ENCODE measurements around the gene SLC47A1.
"Not testable (repeated sequence)": the region's sequence is repeated elsewhere in the genome, so short reads cannot be mapped to it uniquely, and the experiment has no call there.

The SLC47A1 gene

GRCh38 chr17:19533718-19534561 is at the start of gene SLC47A1:
SLC47A1 (plus strand) TSS chr17:19533854; CDS start chr17:19533940, 86 bp downstream.
- DNase-seq, result no peak

GRCh38 chr17:19485800-19486340 is 47.8 kb upstream of the SLC47A1 start:
- no peak for DNase-seq

DNA sequence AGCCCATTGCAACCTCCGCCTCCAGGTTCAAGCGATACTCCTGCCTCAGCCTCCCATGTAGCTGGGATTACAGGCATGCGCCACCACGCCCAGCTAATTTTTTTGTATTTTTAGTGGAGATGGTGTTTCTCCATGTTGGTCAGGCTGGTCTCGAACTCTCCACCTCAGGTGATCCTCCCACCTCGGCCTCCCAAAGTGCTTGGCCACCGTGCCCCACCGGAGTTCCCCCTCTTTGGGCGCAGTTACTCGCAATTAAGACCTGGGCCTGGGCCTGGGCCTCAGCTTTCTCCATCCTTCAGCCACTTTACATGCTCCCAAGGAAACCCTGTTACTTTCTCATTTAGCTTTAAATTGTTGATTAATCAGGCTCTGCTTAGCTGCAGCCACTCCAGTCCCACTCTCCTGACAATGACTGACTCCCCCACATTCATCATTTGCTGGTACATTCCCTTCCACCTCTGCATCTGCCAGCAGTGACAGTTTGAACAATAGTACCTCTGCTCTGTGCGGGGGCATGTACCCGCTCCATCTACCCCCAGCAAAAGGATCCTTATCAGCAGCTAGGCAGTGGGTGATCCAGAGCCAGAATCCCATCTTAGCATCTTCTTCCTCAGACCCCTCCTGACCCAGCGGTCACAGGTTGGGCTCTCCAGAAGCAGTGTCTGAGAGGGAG is 47.2 kb upstream of the SLC47A1 start:
- DNase-seq, result no peak

GRCh38 chr17:19487024-19487600 is 46.5 kb upstream of the SLC47A1 start:
- no peak for DNase-seq

- no peak for DNase-seq
Measured at GRCh38 chr17:19492141-19492540, 41.5 kb upstream of the SLC47A1 start.

DNA sequence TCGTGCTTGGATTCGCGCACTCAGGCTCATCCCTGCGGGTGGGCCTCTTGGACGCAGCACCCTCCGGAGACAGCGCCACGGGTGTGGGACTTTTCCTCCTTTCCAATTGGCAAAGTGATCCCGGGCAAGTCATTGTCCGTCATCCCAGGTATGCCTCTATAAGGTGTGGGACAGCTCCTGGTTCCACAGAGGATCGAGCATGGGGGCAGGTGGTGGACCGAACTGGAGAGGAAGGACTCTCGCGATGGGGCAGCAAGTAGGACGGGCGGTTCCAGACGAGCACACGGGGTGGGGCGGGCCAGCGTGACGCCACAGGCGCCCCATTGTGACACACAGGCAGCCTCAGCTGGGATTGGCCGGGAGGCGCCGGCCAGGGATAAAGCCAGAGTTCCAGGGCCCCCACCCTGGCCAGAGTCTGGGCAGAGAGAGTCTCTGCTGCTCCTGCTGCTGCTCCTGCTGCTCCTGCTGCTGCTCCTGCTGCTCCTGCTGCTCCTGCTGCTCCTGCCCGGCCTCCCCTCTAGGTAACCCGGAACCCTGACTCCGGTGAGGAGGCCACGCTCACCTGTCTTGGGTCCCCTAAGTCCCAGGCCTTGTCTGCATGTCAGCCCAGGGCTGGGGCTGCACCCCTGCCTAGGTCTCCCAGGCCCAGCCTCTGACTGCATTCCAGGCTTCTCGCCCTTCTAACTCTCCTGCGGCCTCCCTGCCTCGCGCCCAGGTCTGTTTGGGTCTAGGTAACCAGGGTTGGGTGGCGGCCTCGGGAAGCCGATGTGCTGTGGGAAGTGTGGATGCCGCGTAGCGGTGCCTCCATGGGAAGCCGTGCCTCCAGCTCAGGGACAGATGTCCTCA is 38.5 kb upstream of the SLC47A1 start:
- no peak for DNase-seq

DNA sequence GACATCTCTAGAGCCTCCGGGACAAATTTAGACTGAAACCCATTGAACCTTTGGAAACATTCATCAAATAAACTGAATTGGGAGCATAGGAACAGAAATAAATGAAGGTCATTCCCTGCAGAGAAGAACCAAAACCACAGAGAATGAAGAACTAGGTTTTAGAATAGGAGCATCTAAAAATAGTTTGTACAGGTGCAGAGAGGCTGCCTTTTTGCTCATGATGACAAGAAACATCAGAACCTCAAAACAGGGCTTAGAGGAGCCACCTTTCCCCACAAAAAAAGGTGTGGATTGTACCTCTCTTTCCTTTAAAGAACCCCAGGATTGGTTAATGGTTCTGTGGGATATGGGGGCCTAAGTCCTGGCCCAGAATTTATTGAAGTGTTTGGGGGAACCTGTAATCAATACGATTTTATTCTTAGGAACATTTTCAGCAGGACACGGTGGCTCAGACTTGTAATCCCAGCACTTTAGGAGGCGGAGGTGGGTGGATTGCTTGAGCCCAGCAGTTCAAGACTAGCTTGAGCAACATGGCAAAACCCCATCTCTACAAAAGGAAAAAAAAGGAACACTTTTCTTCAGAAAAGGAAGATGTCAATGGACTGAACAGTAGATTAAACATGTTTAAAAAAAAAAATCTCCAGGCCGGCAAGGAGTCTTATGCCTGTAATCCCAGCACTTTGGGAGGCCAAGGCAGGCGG is 37.7 kb upstream of the SLC47A1 start:
- DNase-seq, result no peak

DNA sequence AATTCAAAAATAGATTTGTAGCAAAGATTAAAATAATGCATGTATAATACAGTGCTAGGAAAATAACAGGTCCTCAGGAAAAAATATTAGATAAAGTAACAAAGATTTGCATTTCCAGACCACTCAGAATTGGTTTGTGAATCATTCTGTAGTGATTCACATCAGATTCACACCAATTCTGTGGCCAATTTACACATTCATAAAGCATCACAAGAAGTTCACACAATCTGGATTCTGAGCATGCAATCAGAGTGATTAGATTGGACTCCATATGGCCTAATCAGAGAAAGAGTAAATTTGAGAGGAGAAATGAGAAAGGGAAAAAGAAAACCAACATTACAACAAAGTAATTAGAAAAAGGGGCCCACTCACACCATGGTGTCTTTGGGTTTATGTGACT is 36.0 kb upstream of the SLC47A1 start:
- no peak for DNase-seq

- DNase-seq, result no peak
Measured at GRCh38 chr17:19501219-19501618, 32.4 kb upstream of the SLC47A1 start.

GRCh38 chr17:19502517-19502916 is 31.1 kb upstream of the SLC47A1 start:
- no peak for DNase-seq

GRCh38 chr17:19505561-19505960 is 28.1 kb upstream of the SLC47A1 start:
- not testable (repeated sequence) for DNase-seq

DNA sequence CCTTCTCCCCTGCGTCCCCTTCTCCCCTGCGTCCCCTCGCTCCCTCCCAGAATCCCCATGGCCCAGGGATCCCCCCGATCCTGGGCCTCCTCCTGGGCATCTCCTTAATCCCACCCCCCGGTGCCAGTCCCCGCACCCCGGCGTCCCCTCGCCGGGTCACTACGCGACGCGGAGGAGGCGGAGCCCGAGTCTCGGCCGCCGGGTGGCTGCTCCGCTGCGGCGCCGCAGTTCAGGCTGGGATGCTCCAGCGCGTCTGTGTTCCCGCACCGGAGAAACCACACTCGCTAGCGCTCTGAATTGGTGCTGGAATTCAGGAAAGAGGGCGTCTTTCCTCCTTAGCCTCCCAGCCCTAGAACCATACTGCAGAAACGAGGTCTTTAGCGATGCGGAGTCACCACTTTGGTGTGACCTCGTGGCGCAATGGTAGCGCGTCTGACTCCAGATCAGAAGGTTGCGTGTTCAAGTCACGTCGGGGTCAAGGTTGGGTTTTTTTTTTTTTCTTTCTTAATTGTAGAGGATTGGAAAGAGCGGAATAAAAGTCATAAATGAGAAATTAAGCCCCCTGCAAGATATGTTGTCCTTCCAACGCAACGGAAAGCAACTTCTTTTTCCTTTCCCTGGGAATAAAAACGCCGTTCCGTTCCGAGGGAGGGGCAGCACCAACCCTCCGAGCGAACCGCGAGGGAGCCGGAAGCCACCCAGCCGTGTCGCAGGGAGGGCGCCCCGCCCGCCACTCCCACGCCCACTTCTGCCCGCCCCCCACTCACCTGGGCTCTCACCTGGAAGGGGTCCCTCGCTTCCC is 25.7 kb upstream of the SLC47A1 start:
- DNase-seq, result peak; percentile 69

DNA sequence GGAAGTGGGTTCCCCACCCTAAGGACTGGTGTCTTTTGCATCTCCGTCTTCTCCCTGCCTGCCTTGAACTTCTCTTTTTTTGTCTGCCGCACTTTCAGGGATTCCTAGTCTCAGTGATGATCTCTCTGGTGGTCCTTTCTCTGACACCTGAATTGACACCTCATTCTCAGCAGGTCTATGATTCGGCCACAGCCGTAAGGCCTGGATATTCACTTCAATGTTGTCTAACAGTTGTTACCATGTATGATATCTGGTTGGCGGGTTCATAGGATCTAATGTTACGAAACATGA is 25.1 kb upstream of the SLC47A1 start:
- DNase-seq, result no peak

GRCh38 chr17:19509281-19509852 is 24.3 kb upstream of the SLC47A1 start:
- DNase-seq, result not testable (repeated sequence)

DNA sequence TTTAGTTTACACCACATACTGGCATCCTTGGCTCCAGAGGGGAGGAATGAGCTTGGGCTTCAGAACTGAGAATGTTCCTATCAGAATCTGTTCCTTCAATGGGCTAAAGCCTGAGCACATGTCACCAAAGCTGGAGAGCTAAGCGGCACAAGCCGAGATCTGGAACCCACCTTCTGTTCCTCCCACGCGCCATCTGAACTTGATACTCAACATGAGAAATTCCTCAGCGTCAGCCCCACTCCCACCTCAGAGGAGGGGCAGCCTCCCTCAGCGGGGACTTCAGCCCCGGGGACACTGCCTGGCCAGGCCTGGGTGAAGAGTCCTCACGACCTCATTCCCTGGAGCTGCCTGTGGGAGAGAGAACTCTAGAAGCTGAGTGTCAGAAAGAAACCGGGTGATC is 22.8 kb upstream of the SLC47A1 start:
- no peak for DNase-seq

DNA sequence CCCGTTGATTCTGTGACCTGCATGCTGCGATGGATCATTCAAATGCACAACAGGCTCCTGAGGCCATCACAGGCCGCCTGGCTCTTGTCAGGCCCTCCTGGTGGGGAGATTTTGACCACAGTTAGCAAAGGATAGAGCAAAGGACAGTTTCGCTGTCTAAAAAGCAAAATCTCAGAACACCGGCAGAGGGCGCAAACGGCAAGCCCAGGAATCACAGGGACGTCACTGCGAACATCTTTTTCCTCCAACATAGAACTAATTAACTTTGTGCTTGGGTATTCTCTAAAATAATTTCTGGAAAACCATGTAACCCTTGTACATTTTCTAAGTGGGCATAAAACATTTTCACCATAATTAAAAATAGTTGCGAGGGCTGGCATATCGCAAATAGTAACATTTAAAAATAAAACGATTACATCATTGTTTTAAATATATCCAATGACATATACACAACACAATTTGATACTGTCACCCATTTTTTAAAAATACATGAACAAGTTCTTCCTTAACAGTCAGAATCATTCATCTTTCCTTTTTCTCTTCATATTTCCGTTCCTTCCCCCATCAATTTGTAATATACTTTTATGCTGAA is 19.7 kb upstream of the SLC47A1 start:
- peak; percentile 27 for DNase-seq

DNA sequence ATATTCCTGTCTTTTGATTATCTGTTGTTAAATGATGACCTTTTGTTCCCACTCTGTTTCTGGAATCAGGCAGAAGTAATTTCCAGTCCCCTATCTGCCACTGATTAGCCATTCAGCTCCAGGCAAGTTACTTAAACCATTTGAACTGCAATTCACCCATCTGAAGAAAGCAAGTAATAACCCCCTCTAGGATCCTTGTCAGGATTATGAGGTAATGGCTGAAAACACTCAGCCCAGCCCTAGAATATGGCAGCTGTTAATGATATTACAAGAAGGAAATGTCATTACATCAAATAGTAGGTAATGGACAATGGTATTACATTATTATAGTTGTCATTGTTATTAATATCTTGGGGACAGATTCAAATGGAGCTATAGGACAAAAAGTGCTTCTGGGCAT is 16.0 kb upstream of the SLC47A1 start:
- no peak for DNase-seq

DNA sequence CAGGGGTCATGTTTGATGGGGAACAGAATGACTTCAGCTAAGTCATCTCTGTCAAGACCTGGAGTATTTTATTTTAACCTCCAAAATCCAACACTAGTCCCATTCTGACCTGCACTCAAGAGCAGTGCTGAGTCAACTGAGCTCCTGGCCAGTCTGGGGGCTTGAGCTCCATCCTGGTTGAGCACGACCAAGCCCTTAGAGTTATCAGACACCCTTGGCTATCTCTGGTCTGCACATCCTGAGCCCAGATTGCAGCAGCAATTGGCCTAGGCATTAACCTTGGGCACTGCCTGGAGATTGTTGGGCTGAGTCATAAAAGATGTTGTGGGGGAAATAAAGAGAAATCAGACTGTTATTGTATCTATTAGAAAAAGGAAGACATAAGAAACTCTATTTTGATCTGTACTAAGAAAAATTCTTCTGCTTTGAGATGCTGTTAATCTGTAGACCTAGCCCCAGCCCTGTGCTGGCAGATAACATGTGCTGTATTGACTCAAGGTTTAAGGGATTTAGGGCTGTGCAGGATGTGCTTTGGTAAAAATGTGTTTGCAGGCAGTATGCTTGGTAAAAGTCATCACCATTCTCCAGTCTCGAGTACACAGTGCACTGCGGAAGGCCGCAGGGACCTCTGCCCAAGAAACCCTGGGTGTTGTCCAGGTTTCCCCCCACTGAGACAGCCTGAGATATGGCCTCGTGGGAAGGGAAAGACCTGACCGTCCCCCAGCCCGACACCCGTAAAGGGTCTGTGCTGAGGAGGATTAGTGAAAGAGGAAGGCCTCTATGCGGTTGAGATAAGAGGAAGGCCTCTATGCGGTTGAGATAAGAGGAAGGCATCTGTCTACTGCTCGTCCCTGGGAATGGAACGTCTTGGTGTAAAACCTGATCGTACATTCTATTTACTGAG is 14.0 kb upstream of the SLC47A1 start:
- DNase-seq, result peak; percentile 53

GRCh38 chr17:19520641-19521040 is 13.0 kb upstream of the SLC47A1 start:
- DNase-seq, result no peak

DNA sequence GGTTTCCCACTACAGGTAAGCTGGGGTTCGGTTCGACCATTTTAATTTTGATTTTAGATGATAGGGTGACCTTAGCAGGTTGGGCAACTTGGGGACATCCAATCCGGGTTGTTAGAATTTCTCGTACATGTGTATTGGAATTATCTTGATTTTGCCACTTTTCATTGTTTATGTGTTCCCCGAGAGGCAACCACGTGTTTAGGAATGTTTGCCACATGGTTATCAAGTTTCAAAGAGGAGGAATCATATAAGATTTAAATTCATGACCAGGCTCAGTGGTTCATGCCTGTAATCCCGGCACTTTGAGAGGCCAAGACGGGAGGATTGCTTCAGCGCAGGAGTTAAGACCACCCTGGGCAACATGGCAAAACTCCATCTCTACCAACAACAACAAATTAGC is 10.0 kb upstream of the SLC47A1 start:
- no peak for DNase-seq

Data from GDM1 (cell line).